LNCaP clone FGC (cell line): ENCODE results near the gene CDC25A.

Experiments
- DNase-seq: peaks from one replicate; pipeline ENCODE4 v3.0.0-alpha.2; 2011; ENCODE audit warnings: low read depth
- H3K4me3 ChIP-seq: 2 replicates; pipeline ENCODE4 v1.5.1; 2011; ENCODE audit warnings: mild to moderate bottlenecking, low read depth, low read length, control low read depth
- TF ChIP-seq, protein P1 (sequence below): IDR thresholded peaks from 2 replicates; pipeline ENCODE4 v1.5.1; 2012; ENCODE audit warnings: mild to moderate bottlenecking; ENCODE audit not compliant: control insufficient read depth, insufficient read depth; ENCODE audit errors: extremely low read depth

Gene CDC25A

DNA sequence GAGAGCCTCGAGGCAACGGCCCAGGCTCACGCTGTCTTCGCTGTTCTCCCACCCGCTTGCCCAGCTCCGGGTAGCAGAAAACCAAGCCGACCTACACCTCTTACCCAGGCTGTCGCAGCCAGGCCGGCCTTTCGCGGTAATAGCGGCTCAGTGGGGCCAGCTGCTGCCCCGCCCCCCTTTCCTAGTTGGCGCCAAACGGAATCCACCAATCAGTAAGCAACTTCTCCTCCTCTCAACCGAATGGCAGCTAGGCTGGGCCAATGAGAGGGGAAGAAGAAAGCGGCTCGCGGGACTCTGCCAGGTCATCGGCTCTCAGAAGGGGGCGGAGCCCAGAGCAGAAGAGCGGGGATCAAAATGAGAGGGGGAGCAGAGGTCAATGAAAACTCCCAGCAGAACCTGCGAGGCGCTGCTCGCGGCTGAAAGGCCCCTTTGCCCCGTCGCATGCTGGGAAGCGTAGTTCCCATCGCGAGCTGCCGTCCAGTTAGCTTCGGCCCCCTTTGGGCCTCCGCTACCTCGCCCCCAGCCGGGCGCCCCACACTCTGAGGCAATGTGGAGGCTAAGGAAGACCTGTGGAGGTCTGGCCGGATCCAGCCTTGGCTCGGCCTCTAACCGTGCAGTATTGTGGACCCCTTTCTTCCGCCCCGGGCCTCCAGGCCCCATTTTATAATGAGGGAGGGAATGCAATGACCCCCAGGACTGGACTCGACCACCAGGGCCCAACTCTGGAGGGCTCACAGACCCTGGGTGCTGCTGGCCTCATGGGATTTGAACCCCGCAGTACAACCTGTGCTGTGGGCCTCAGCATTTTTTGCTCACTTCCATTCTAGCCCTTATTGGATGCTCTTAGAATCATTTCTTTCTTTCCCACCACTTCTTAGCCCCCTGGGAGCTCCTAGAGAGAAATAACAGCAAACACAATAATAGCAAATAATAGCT lies at the start of gene CDC25A:
TSS of gene CDC25A (minus strand) at position 152 of the 936 bp plus-strand sequence. CDS start 470 bp downstream, outside the sequence.
- peak; percentile 96 for DNase-seq
- TF ChIP-seq, protein P1, sequence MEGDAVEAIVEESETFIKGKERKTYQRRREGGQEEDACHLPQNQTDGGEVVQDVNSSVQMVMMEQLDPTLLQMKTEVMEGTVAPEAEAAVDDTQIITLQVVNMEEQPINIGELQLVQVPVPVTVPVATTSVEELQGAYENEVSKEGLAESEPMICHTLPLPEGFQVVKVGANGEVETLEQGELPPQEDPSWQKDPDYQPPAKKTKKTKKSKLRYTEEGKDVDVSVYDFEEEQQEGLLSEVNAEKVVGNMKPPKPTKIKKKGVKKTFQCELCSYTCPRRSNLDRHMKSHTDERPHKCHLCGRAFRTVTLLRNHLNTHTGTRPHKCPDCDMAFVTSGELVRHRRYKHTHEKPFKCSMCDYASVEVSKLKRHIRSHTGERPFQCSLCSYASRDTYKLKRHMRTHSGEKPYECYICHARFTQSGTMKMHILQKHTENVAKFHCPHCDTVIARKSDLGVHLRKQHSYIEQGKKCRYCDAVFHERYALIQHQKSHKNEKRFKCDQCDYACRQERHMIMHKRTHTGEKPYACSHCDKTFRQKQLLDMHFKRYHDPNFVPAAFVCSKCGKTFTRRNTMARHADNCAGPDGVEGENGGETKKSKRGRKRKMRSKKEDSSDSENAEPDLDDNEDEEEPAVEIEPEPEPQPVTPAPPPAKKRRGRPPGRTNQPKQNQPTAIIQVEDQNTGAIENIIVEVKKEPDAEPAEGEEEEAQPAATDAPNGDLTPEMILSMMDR = no peak
- peak within 1 kb of the TSS; percentile 85 for H3K4me3 ChIP-seq

- DNase-seq = peak; percentile 54
- no peak overlapping the region for H3K4me3 ChIP-seq
- TF ChIP-seq, protein P1 = no peak
Observed at GRCh38 chr3:48236531-48236930, 48.3 kb upstream of the CDC25A start.

- TF ChIP-seq, protein P1 = no peak
- DNase-seq = no peak
- no peak overlapping the region for H3K4me3 ChIP-seq
Observed at GRCh38 chr3:48233542-48233941, 45.3 kb upstream of the CDC25A start.

DNA sequence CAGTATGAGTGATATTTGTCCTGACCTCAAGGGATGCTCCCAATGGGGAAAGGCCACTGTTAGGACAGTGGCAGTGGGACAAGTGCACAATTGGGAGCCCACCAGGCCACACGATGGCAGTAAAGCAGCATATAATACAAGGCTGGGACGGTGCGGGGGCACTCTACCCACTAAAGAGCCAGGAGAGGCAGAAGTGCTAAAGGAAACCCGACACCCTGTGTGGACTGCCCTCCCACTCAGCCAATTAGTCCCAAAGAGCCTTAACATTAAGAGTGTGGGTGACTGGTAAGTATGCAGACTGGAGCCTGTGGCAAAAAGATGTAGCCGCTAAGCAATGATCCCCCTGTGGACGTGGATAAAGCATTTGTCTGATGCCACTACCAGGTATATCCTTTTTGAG lies 44.5 kb upstream of the CDC25A start:
- no peak overlapping the region for H3K4me3 ChIP-seq
- TF ChIP-seq, protein P1 = peak; percentile 71
- no peak for DNase-seq

DNA sequence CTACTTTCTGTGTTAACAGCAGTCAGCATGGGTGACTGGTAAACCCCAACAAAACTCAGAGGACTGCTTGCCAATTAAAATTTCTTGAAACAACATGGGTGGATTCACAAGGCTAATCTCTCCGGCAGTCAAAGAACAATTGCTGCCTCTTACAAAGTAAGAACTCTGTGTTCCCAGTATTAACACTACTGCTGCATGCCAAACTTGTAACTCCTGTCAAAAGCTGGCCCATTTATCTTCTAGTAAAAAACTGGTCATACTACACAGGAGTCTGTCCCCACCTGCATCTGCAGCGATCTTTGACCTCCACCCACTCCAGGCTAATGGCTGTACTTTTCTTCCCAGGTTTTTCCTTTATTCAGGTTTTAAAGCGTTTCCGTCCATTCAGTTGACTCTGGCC lies 44.0 kb upstream of the CDC25A start:
- H3K4me3 ChIP-seq = no peak overlapping the region
- peak; percentile 80 for DNase-seq
- TF ChIP-seq, protein P1 = no peak

- no peak for DNase-seq
- H3K4me3 ChIP-seq = no peak overlapping the region
- TF ChIP-seq, protein P1 = no peak
Observed at GRCh38 chr3:48226939-48227338, 38.7 kb upstream of the CDC25A start.
